Measurements from ENCODE around the gene SH3YL1.

The SH3YL1 gene

DNA sequence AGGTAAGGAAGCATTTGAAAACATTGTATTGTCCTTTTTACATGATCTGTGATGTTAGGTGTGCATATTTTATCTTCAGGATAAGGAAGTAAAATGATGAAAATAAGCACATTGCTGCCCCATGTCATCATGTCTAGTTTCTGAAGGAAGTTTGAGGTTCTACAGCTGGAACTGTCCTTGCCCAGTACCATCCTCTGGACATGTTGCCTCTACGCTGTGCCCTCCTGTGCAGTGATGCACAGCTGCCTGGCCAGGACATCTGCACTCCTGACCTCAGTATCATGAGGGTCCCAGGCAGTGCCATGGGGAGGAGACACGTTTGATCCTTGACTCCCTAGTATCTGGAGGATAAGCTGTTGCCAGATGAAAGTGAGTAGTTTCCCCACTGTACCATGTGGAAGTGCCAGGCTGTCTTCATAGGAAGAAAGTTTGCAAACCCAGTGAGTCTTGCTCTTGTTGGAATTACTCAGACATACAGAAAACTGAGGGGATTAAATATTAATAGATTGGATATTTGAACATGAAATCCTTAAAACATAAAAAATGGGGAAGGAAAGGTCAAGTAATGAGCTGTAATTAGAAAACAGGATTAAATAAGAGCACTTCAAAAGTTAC is 14.6 kb upstream of the SH3YL1 start:
- H3K9me3 Mint-ChIP-seq = no peaks in the 10 kb centered on the region
- no peak overlapping the region for H3K27ac Mint-ChIP-seq (ENCODE audit: low read depth)
- no peak overlapping the region for H3K4me3 Mint-ChIP-seq
- H3K4me1 Mint-ChIP-seq = peaks cover 5% of the 10 kb centered on the region
- H3K27me3 Mint-ChIP-seq = no peaks in the 10 kb centered on the region
- ATAC-seq (replicated peaks; ENCODE audit: extremely low read depth, poor library complexity, severe bottlenecking) = no peak
- no peak for DNase-seq (ENCODE audit: low spot score in 2 of 2)
- H3K36me3 Mint-ChIP-seq (ENCODE audit: insufficient read depth) = peaks cover 60% of the 10 kb centered on the region

DNA sequence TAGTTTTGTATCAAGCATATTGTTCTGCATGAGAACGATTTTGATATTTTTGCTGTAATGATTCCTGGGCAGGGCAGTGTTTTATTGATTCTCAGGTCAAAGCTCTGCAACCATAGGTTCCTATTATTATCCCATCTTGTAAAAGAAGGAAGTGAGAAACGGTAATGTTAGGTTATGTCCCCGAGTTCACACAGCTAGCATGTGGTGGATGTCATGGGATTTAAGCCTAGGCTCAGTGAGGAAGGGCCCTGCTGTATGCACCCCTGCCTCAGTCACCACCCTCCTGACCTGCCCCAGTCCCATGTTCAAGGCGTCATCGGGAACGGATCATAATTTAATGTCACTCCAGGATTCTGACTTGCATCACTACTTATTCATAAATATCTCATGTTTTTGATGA is 11.6 kb upstream of the SH3YL1 start:
- Mint-ChIP-seq H3K27me3 (no peaks in the 10 kb centered on the region), H3K36me3 (ENCODE audit: insufficient read depth) (peaks cover 61% of the 10 kb centered on the region), H3K4me1 (peaks cover 18% of the 10 kb centered on the region), H3K4me3 (no peak overlapping the region), H3K27ac (ENCODE audit: low read depth) (no peak overlapping the region), H3K9me3 (no peaks in the 10 kb centered on the region)
- no peak for ATAC-seq (replicated peaks; ENCODE audit: extremely low read depth, poor library complexity, severe bottlenecking)
- DNase-seq (ENCODE audit: low spot score in 2 of 2) = no peak

DNA sequence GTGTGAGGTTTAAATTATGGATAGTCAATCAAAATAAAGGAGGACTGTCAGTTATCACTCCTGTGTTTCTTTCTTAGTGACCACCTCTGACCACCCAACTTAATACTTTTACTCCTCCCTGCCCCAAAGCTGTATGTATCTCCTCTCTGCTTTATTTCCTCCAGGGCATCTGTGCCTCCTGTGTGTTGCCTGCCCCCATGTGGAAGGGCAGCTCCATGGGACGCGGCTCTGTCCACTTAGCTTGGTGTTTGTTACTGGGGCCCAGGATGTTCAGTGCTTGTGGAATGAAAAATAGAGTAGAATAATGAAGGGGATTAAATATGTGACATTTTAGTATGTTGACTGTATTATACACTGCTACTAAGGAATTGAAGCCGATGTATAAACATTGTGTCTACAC is 10.7 kb upstream of the SH3YL1 start:
- ATAC-seq (replicated peaks; ENCODE audit: extremely low read depth, poor library complexity, severe bottlenecking) (no peak), DNase-seq (ENCODE audit: low spot score in 2 of 2) (no peak)
- Mint-ChIP-seq H3K27me3 (no peaks in the 10 kb centered on the region), H3K9me3 (no peaks in the 10 kb centered on the region), H3K36me3 (ENCODE audit: insufficient read depth) (peaks cover 58% of the 10 kb centered on the region), H3K4me3 (no peak overlapping the region), H3K4me1 (peaks cover 27% of the 10 kb centered on the region), H3K27ac (ENCODE audit: low read depth) (no peak overlapping the region)

DNA sequence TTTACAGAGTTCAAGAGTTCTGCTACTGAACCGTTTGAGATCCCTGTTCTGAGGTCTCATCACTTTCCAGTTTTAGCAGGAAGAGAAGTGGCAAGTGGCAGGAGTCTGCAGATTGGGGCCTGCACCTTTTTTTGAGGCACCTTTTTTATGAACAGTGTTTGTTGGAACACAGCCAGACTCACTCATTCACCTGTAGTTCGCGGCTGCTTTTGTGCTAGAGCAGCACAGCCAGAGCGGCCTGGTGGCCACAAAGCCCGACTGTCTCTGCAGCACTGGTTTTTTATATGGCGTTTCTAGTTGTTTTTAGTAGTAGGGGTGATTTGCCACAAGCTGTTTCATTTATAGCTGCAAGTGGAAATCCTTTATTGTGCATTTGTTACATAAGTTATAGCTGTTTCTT is 9.5 kb upstream of the SH3YL1 start:
- Mint-ChIP-seq H3K36me3 (ENCODE audit: insufficient read depth) (peaks cover 51% of the 10 kb centered on the region), H3K27me3 (no peaks in the 10 kb centered on the region), H3K9me3 (no peaks in the 10 kb centered on the region), H3K4me1 (peaks cover 37% of the 10 kb centered on the region), H3K4me3 (no peak overlapping the region), H3K27ac (ENCODE audit: low read depth) (no peak overlapping the region)
- no peak for ATAC-seq (replicated peaks; ENCODE audit: extremely low read depth, poor library complexity, severe bottlenecking)
- DNase-seq (ENCODE audit: low spot score in 2 of 2) = no peak

DNA sequence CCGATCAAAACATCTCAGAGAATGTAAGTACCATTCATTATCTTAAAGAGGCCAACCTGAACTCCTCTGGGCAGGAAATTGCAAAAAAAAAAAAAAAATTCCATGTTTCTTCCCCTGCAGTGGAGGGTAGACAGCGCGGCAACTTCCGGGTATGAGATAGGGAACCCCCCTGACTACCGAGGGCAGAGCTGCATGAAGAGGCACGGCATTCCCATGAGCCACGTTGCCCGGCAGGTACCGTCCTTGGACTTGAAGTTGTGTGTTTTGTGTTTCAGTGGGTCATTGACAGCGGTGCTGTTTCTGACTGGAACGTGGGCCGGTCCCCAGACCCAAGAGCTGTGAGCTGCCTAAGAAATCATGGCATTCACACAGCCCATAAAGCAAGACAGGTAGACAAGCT is 8.1 kb upstream of the SH3YL1 start:
- Mint-ChIP-seq H3K27me3 (no peaks in the 10 kb centered on the region), H3K4me3 (no peak overlapping the region), H3K27ac (ENCODE audit: low read depth) (no peak overlapping the region), H3K36me3 (ENCODE audit: insufficient read depth) (peaks cover 46% of the 10 kb centered on the region), H3K4me1 (peaks cover 49% of the 10 kb centered on the region), H3K9me3 (no peaks in the 10 kb centered on the region)
- DNase-seq (ENCODE audit: low spot score in 2 of 2) = no peak
- no peak for ATAC-seq (replicated peaks; ENCODE audit: extremely low read depth, poor library complexity, severe bottlenecking)

DNA sequence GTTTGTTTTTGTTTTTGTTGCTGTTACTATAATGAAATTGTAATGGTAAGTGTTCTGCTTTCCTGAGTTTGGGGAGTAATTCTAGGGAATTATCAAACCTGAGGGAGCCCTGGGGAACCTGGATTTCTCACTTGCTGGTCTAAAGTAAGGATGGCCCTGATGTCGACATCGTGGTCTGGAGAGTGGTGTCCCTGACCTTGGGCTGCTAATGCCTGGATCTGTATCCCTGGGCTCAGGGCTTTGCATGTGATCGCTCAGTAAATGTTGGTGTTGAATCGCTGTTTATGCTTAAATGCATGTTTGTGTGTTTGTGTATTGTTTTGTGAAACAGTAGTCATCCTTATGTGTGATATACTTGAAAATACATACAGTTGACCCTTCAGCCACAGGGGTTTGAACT is 7.0 kb upstream of the SH3YL1 start:
- Mint-ChIP-seq H3K27ac (ENCODE audit: low read depth) (no peak overlapping the region), H3K4me1 (peaks cover 53% of the 10 kb centered on the region), H3K9me3 (no peaks in the 10 kb centered on the region), H3K27me3 (no peaks in the 10 kb centered on the region), H3K36me3 (ENCODE audit: insufficient read depth) (peaks cover 41% of the 10 kb centered on the region), H3K4me3 (no peak overlapping the region)
- ATAC-seq (replicated peaks; ENCODE audit: extremely low read depth, poor library complexity, severe bottlenecking) (no peak), DNase-seq (ENCODE audit: low spot score in 2 of 2) (no peak)

DNA sequence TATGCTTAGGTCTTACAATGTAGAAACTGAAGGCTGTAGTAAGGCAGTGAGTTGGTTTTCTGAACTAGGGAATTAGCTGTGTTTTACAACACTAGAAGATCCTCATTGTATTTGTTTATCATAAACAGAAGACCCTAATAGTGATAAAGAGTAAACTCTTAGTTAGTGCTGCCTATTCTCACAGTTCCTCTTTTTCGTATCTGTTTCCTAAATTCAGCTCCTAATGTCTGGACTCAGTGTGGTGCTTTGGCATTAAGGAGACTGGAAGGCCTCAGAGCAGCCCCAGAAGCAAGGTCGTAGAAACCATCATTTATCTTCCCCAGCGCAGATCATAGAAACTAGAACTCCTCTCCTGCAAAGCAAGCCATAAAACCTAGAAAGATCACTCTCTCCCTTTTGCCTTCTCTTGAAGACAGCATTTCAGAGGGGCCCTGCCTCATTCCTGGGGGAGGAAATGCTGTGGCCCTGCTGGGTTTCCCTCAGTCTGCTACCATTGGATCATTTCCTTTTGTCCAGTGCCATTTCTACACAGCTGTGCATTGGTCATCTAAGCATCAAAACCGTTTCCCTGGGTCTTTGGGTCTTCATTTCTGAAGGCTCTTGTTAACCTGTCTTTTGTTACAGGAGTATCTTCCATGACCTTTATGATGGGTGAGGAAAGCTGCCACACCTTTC is 5.7 kb upstream of the SH3YL1 start:
- Mint-ChIP-seq H3K27me3 (no peaks in the 10 kb centered on the region), H3K4me3 (no peak overlapping the region), H3K4me1 (peaks cover 58% of the 10 kb centered on the region), H3K36me3 (ENCODE audit: insufficient read depth) (peaks cover 38% of the 10 kb centered on the region), H3K9me3 (no peaks in the 10 kb centered on the region), H3K27ac (ENCODE audit: low read depth) (peak overlapping the region; percentile 42)
- DNase-seq (ENCODE audit: low spot score in 2 of 2) (no peak), ATAC-seq (replicated peaks; ENCODE audit: extremely low read depth, poor library complexity, severe bottlenecking) (no peak)

DNA sequence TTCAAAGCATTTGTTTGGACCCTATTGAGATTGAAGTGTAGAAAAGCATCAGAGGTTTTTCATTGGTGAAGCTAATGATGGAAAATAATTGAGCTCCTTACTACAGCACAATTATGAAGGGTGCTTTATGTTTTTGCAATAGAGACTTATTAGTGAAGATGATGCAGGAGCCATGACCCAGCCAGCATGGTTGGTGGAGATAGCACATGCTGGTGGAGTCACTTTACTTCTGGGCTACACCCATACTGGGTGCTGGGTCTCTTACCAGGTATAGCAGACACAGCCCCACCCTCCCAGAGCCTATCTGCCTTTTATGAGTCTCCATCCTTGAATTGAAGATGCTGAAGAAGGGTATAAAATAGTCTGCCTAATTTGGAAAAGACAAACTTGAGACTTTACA is 4.5 kb upstream of the SH3YL1 start:
- DNase-seq (ENCODE audit: low spot score in 2 of 2) = no peak
- Mint-ChIP-seq H3K4me1 (peaks cover 56% of the 10 kb centered on the region), H3K9me3 (no peaks in the 10 kb centered on the region), H3K36me3 (ENCODE audit: insufficient read depth) (peaks cover 31% of the 10 kb centered on the region), H3K27me3 (no peaks in the 10 kb centered on the region), H3K27ac (ENCODE audit: low read depth) (no peak overlapping the region), H3K4me3 (no peak overlapping the region)
- ATAC-seq (replicated peaks; ENCODE audit: extremely low read depth, poor library complexity, severe bottlenecking) = no peak

DNA sequence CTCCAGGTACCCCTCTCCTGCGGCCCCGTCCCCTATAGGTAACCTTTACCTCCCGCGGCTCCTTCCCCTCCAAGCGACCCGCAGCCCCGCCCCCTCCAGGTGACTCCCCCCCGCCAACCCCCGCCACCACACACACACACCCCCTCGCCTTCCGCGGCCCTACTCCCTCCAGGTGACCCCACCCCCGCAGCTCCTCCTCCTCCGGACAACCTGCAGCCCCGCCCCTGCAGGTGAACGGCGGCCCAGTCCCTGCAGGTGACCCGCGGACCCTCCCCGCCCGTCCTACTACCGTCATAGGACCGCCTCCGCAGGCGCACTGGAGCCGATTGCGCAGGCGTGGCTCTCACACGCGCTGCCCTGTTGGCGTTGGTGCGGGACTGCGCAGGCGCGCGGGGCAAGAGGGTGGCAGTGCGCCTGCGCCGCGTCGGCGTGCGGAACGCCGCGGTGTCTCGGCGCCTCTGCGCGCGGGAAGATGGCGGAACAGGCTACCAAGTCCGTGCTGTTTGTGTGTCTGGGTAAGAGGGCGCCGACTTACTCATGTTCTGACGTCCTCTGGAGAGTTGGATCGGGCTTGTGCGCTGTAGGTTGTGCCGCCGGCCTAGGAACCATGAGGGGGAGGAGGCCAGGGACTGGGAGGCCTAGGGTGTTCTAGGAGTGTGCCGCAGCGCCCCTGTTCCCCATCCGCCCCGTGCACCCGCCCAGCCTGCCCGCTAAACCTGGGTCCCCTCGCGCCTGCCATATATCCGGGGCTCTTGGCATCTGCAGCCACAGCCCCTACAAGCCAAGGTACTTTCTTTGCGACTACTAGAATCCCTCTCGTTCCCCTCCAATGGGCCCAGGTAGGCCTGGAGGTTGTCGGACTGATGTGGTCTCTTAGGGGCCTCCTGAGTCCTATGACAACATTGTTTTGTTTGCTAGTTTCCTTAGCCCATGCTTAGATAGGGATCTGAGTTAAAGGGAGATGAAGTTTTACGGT is 949 bp upstream of the SH3YL1 start, which contains the start of gene ACP1:
ACP1 (plus strand) TSS at position 455 of the 976 bp plus-strand sequence; CDS start at position 473, 18 bp downstream.
- ATAC-seq (replicated peaks; ENCODE audit: extremely low read depth, poor library complexity, severe bottlenecking) = peak; percentile 82
- Mint-ChIP-seq H3K36me3 (ENCODE audit: insufficient read depth) (peaks cover 17% of the 10 kb centered on the region), H3K4me1 (peaks cover 36% of the 10 kb centered on the region), H3K4me3 (peak within 1 kb of the TSS; percentile 93), H3K27me3 (no peaks in the 10 kb centered on the region), H3K27ac (ENCODE audit: low read depth) (peak within 1 kb of the TSS; percentile 92), H3K9me3 (no peaks in the 10 kb centered on the region)
- DNase-seq (ENCODE audit: low spot score in 2 of 2) = peak; percentile 85 to 90

DNA sequence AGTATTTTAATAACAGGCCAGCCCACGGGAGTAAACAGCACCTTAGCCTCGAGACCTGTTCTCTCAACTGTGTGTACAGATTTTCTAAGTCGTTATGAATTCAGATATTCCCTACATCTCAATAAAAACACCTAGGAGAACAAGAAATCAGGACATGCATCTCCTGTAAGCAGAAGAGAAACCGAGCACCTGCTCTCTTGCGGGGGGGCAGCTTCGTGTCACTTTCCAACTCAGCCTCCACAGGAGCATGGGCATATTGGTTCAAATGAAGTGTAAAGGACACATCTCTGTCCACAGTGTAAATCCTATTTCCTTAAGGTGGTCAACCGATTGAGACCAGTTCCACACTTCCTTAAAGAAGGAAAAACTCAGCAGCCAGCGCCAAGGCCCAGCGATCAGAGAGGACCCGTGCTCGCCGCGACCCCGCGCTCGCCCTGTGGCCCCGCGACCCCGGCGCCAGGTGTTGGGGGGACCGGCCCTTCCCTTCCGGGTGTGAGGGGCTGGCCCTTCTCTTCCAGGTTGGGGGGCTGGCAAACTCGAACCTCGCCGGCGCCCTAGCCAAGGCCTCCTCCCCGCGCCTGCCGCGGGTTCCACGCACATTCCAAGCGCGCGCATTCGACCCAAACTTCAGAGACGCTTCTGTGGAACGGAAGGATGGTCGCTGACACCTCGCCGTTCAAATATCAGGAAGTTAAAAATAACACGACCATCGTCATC is 652 bp downstream of the SH3YL1 start:
- no peak overlapping the region for H3K27ac Mint-ChIP-seq (ENCODE audit: low read depth)

DNA sequence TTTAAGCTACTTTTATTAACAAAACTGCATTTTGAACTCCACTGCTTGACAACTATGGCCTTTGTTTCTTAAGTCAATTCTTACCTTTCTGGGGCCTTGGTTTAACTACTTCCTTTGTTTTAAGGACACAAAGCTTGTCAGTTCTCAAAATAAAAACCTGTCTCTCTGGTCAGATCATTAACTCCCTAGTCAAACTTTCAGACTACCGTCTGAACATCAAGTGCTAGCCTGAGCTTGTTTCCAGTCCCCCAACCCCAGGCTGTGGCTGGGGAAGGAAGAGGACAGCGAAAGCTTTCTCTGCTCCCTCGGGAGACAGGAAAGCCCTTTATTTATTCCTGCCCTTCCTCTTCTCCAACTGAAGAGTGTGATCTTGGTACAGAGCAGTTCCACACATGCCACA is 1.7 kb downstream of the SH3YL1 start:
- Mint-ChIP-seq H3K36me3 (ENCODE audit: insufficient read depth) (peaks cover 11% of the 10 kb centered on the region), H3K4me3 (no peak overlapping the region), H3K4me1 (peaks cover 14% of the 10 kb centered on the region), H3K27me3 (no peaks in the 10 kb centered on the region), H3K27ac (ENCODE audit: low read depth) (no peak overlapping the region), H3K9me3 (no peaks in the 10 kb centered on the region)
- no peak for ATAC-seq (replicated peaks; ENCODE audit: extremely low read depth, poor library complexity, severe bottlenecking)
- no peak for DNase-seq (ENCODE audit: low spot score in 2 of 2)

More for the DNA sequence above, 652 bp downstream of the SH3YL1 start:
- peaks cover 14% of the 10 kb centered on the region for H3K36me3 Mint-ChIP-seq (ENCODE audit: insufficient read depth)
- peaks cover 22% of the 10 kb centered on the region for H3K4me1 Mint-ChIP-seq
- H3K4me3 Mint-ChIP-seq = peak overlapping the region; percentile 93
- H3K27me3 Mint-ChIP-seq = no peaks in the 10 kb centered on the region
- ATAC-seq (replicated peaks; ENCODE audit: extremely low read depth, poor library complexity, severe bottlenecking) = no peak
- H3K9me3 Mint-ChIP-seq = no peaks in the 10 kb centered on the region
- DNase-seq (ENCODE audit: low spot score in 2 of 2) = no peak

DNA sequence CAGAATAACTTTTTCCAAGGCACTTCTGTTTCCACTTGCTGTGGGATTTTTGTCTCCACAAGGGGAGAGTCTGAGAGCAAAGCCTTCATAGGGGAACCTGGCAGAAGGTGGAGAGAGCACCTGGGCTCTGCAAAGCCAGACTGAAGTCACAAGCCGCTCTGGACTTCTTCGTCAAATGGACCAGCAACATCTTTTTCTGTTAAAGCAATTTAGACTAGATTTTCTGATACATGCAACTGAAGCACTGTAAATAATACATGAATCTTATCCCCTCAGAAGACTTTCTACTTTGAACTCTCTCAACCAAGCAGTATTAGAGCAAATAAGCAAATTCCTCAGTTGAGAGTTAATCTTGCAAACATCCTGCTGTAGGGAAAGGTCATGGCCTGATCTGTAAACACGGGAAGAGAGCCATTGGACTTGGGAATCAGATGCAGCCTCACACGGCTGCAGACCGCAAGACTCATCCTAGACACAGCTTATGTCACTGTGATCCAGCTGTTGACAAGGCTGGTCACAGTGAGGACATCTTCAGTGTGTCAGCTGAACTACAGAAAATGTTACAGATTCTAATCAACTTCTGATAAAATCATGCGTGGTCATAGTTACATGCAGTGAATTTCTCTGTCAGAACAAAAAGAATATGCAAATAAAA is 3.2 kb downstream of the SH3YL1 start:
- no peak for ATAC-seq (replicated peaks; ENCODE audit: extremely low read depth, poor library complexity, severe bottlenecking)
- H3K36me3 Mint-ChIP-seq (ENCODE audit: insufficient read depth) = peaks cover 8% of the 10 kb centered on the region
- peaks cover 8% of the 10 kb centered on the region for H3K4me1 Mint-ChIP-seq

More for the DNA sequence above, 3.2 kb downstream of the SH3YL1 start:
- Mint-ChIP-seq H3K27ac (ENCODE audit: low read depth) (no peak overlapping the region), H3K4me3 (no peak overlapping the region), H3K9me3 (no peaks in the 10 kb centered on the region), H3K27me3 (no peaks in the 10 kb centered on the region)
- no peak for DNase-seq (ENCODE audit: low spot score in 2 of 2)

All from central memory CD8-positive, alpha-beta T cell (primary cell).